Mammary epithelial cell (primary cell): ENCODE measurements around the gene RFC2.

ENCODE experiments used
- EZH2 ChIP-seq: IDR thresholded peaks from 2 replicates; pipeline ENCODE4 v1.6.1; 2012; ENCODE audit warnings: low read length, inconsistent platforms, borderline replicate concordance
- TF ChIP-seq, protein P1 (sequence below), 2 donors: IDR thresholded peaks in 1 of 2; conservative IDR thresholded peaks in 1 of 2; 2 replicates each; pipeline ENCODE4 v1.5.1; 2011 to 2012; ENCODE audit warnings: inconsistent platforms in 2 of 2, low read length in 2 of 2, mild to moderate bottlenecking in 2 of 2, control low read depth in 1 of 2, low read depth in 1 of 2; ENCODE audit not compliant: insufficient read depth in 1 of 2; ENCODE audit errors: extremely low read depth in 1 of 2

GRCh38 chr7:74197449-74198124 is 56.6 kb downstream of the RFC2 start:
- TF ChIP-seq, protein P1, sequence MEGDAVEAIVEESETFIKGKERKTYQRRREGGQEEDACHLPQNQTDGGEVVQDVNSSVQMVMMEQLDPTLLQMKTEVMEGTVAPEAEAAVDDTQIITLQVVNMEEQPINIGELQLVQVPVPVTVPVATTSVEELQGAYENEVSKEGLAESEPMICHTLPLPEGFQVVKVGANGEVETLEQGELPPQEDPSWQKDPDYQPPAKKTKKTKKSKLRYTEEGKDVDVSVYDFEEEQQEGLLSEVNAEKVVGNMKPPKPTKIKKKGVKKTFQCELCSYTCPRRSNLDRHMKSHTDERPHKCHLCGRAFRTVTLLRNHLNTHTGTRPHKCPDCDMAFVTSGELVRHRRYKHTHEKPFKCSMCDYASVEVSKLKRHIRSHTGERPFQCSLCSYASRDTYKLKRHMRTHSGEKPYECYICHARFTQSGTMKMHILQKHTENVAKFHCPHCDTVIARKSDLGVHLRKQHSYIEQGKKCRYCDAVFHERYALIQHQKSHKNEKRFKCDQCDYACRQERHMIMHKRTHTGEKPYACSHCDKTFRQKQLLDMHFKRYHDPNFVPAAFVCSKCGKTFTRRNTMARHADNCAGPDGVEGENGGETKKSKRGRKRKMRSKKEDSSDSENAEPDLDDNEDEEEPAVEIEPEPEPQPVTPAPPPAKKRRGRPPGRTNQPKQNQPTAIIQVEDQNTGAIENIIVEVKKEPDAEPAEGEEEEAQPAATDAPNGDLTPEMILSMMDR (conservative IDR thresholded peaks at IDR 0.05 in 1 of 2, IDR thresholded peaks at IDR 0.05 in 1 of 2; ENCODE audit: extremely low read depth in 1 of 2, insufficient read depth in 1 of 2, low read depth in 1 of 2, low read length in 2 of 2), result no peak
- no peak for TF ChIP-seq EZH2
